ENCODE measurements around the gene NELFB.
"Not testable (repeated sequence)": the region's sequence is repeated elsewhere in the genome, so short reads cannot be mapped to it uniquely, and the experiment has no call there.

NELFB gene

GRCh38 chr9:137247135-137247915 is 7.8 kb upstream of the NELFB start:
- no peak for DNase-seq

GRCh38 chr9:137247916-137248175 is 7.3 kb upstream of the NELFB start:
- no peak for DNase-seq

GRCh38 chr9:137250329-137251193 is 4.6 kb upstream of the NELFB start:
- DNase-seq, result no peak

GRCh38 chr9:137251194-137251461 is 4.0 kb upstream of the NELFB start, which contains the start of gene STPG3:
STPG3 (plus strand) TSS chr9:137251286; CDS start chr9:137251287, 1 bp downstream.
- no peak for DNase-seq

- DNase-seq, result no peak
Measured at GRCh38 chr9:137251490-137252268, 3.4 kb upstream of the NELFB start.

GRCh38 chr9:137252555-137253506 is 2.3 kb upstream of the NELFB start:
- DNase-seq, result no peak

- DNase-seq, result no peak
Measured at GRCh38 chr9:137253717-137254623, 1.2 kb upstream of the NELFB start.

- no peak for DNase-seq
Measured at GRCh38 chr9:137255448-137256114, 454 bp downstream of the NELFB start.

GRCh38 chr9:137256362-137256761 is 1.2 kb downstream of the NELFB start:
- no peak for DNase-seq

GRCh38 chr9:137256856-137257255 is 1.7 kb downstream of the NELFB start:
- no peak for DNase-seq

GRCh38 chr9:137262173-137262908 is 7.2 kb downstream of the NELFB start:
- not testable (repeated sequence) for DNase-seq

- DNase-seq, result no peak
Measured at GRCh38 chr9:137262909-137263285, 7.8 kb downstream of the NELFB start.

- DNase-seq, result no peak
Measured at GRCh38 chr9:137263506-137263905, 8.4 kb downstream of the NELFB start.

GRCh38 chr9:137264067-137264466 is 8.9 kb downstream of the NELFB start:
- DNase-seq, result no peak

GRCh38 chr9:137265496-137266161 is 10.5 kb downstream of the NELFB start:
- no peak for DNase-seq

- no peak for DNase-seq
Measured at GRCh38 chr9:137266162-137266527, 11.0 kb downstream of the NELFB start.

- DNase-seq, result no peak
Measured at GRCh38 chr9:137266585-137267453, 11.7 kb downstream of the NELFB start.

- DNase-seq, result no peak
Measured at GRCh38 chr9:137267933-137268355, 12.8 kb downstream of the NELFB start.

All from NK-92 treated with Interleukin-12 subunit alpha and Interleukin-12 subunit beta, amount 100 ng/mL, for 24 hours (cell line).